Adrenal gland (tissue), 12 donors: ENCODE data around the gene LPP. TPM values are rescaled to one million over a fixed set of nuclear protein-coding genes. Genes with fewer than 3 reads are reported as not detected.

Experiments
- DNase-seq, 7 donors: peaks; one replicate each; pipeline ENCODE4 v3.0.0-alpha.2; 2019 to 2020
- H3K27ac ChIP-seq, 5 donors: fragments of 200-600 bp; sonication (generic) in 4 of 5; 1 replicate in 3 of 5; 2 replicates in 2 of 5; pipeline versions ENCODE4 v1.5.1 to v1.8.0; 2016 to 2020; ENCODE audit warnings: mild to moderate bottlenecking in 1 of 5
- H3K27me3 ChIP-seq: fragments of 200-600 bp; 2 replicates; pipeline ENCODE4 v1.8.0; 2021
- H3K36me3 ChIP-seq, 2 donors: fragments of 200-600 bp; replicated peaks in 1 of 2; 1 replicate in 1 of 2; 2 replicates in 1 of 2; pipeline versions ENCODE4 v1.5.1 to v1.8.0; 2018 to 2022
- H3K4me1 ChIP-seq, 2 donors: fragments of 200-600 bp; replicated peaks in 1 of 2; 1 replicate in 1 of 2; 2 replicates in 1 of 2; pipeline versions ENCODE4 v1.5.1 to v1.8.0; 2018 to 2021
- H3K4me3 ChIP-seq, 4 donors: fragments of 200-600 bp; sonication (generic) in 3 of 4; one replicate each; pipeline ENCODE4 v1.5.1; 2016 to 2018
- H3K9me3 ChIP-seq, 3 donors: fragments of 200-600 bp; sonication (generic) in 1 of 3; replicated peaks in 1 of 3; 1 replicate in 2 of 3; 2 replicates in 1 of 3; pipeline versions ENCODE4 v1.5.1 to v1.8.0; 2016 to 2021
- POLR2A ChIP-seq, 2 donors: fragments of 450-650 bp; IDR thresholded peaks; one replicate each; pipeline ENCODE4 v1.6.1; 2017; ENCODE audit warnings: antibody characterized with exemption in 2 of 2, mild to moderate bottlenecking in 2 of 2, moderate library complexity in 1 of 2
- WGBS, 4 donors: extraction: QIAGEN DNeasy Blood & Tissue Kit in 2 of 4; methylation state at CpG; one replicate each; pipeline versions ENCODE4 v1.1.5 to v1.1.7; 2013 to 2017; 5-methylcytosine and 5-hydroxymethylcytosine counted together
- intact Hi-C, 2 donors: fragments of 100-400 bp; cut with DNase I; formaldehyde crosslinking; loops; one replicate each; pipeline versions ENCODE4 v1.14.1 to v1.15.0; 2022 to 2023
- polyA plus RNA-seq, 3 donors: library from polyadenylated mRNA; stranded (reverse); fragments of 200-250 nt in 2 of 3; fragments of 350-450 nt in 1 of 3; fragmentation: Illumina TruSeq in 1 of 3; extraction: RNeasy Lipid Tissue Mini Kit (QIAGEN cat#74804) in 1 of 3; gene quantifications; one replicate each; pipeline ENCODE4 v1.2.3, GENCODE V29; 2013 to 2014
- total RNA-seq, 9 donors: library from RNA; depleted of rRNA in 4 of 9; stranded (reverse); fragments of >200 nt in 4 of 9; fragments of 120-200 nt in 1 of 9; fragmentation: NEBNext Ultra II Directional in 1 of 9; extraction: Animal tissue kit (Norgen Biotek cat#: 25700) in 1 of 9; gene quantifications; one replicate each; pipeline versions ENCODE4 v1.1.0 to v1.2.4, GENCODE V29; 2013 to 2023
- TF ChIP-seq, protein P1 (sequence below), 6 experiments: fragments of 450-650 bp in 4 of 6; fragments of 200-600 bp in 2 of 6; sonication (generic) in 1 of 6; IDR thresholded peaks; 1 replicate in 5 of 6; 2 replicates in 1 of 6; pipeline versions ENCODE4 v1.5.1 to v1.8.0; 2016 to 2021; ENCODE audit warnings: antibody characterized with exemption in 6 of 6, mild to moderate bottlenecking in 2 of 6, moderate library complexity in 1 of 6
- donor health status: healthy with polysubstance abuse.
- donor health status: Bipolar disorder and iron deficiency.
- donor health status: DM: yes; HTN: yes; CAD: no.
- donor health status: DM: no; HTN: no; CAD: no.
- donor health status: DM: no; HTN: no; CAD: no.
- donor health status: DM: yes; HTN: yes; CAD: no.

Gene LPP
- total and polyA plus RNA-seq, 12 donors, result 7.0 to 170 (median 101) TPM

DNA sequence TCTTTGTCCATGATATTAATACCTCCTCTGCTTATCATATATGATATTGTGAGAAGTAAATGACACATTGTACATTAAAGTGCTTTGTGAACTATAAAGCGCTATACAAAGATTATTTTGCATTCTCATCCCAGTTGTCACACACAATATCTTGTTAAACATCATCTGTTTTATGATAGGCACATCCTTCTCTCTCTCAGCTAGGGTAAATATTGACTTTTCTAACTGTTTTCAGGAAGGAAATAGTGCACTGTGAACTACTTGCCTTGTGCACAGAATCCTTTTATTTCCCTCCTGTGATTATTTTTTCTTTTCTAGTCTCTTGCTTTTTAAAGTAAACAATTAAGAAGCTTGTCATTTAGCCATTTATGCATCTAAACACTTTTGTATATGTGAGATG lies 388.2 kb downstream of the LPP start:
- 75 to 87% (median 79%) methylated on average over 1 of the region's 1 CpG for WGBS, 4 donors
- Histone ChIP-seq H3K9me3 (no peaks in the 10 kb centered on the region), H3K4me1 (peaks cover under 1 to 7% of the 10 kb centered on the region in 2 donors), H3K36me3 (no peaks in the 10 kb centered on the region), H3K27ac (no peak overlapping the region), H3K27me3 (no peaks in the 10 kb centered on the region), H3K4me3 (no peak overlapping the region)
- TF ChIP-seq POLR2A (IDR thresholded peaks at IDR 0.05), result no peak
- TF ChIP-seq, protein P1, sequence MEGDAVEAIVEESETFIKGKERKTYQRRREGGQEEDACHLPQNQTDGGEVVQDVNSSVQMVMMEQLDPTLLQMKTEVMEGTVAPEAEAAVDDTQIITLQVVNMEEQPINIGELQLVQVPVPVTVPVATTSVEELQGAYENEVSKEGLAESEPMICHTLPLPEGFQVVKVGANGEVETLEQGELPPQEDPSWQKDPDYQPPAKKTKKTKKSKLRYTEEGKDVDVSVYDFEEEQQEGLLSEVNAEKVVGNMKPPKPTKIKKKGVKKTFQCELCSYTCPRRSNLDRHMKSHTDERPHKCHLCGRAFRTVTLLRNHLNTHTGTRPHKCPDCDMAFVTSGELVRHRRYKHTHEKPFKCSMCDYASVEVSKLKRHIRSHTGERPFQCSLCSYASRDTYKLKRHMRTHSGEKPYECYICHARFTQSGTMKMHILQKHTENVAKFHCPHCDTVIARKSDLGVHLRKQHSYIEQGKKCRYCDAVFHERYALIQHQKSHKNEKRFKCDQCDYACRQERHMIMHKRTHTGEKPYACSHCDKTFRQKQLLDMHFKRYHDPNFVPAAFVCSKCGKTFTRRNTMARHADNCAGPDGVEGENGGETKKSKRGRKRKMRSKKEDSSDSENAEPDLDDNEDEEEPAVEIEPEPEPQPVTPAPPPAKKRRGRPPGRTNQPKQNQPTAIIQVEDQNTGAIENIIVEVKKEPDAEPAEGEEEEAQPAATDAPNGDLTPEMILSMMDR (IDR thresholded peaks at IDR 0.05), result no peak
- intact Hi-C loops, result no loop called here
- no peak for DNase-seq

DNA sequence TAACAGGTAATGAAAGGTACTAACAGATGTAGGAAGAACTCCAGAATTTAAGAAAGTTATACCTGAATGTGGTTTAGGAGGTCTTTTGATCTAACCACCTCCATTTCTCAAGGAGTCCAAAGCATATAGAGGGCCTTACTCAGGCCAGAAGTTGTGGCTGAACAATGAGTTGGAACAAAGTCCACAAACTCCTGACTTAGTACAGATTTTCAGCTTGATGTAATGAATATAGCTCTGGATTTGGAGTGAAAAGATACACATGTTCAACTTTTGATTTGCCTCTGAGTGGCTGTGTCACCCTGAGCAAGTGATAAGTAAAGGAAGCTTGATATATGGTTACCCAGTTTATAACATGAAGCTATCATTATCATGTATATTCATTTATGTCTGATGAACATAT lies 390.1 kb downstream of the LPP start:
- H3K27ac ChIP-seq, result no peak overlapping the region
- H3K4me1 ChIP-seq, result peaks cover 4 to 11% of the 10 kb centered on the region in 2 donors
- H3K36me3 ChIP-seq, result no peaks in the 10 kb centered on the region
- no peaks in the 10 kb centered on the region for H3K9me3 ChIP-seq
- DNase-seq, result no peak
- no peak for TF ChIP-seq POLR2A (IDR thresholded peaks at IDR 0.05)
- TF ChIP-seq, protein P1 (IDR thresholded peaks at IDR 0.05), result no peak
- no peaks in the 10 kb centered on the region for H3K27me3 ChIP-seq
- no peak overlapping the region for H3K4me3 ChIP-seq
- intact Hi-C loops, result no loop called here

DNA sequence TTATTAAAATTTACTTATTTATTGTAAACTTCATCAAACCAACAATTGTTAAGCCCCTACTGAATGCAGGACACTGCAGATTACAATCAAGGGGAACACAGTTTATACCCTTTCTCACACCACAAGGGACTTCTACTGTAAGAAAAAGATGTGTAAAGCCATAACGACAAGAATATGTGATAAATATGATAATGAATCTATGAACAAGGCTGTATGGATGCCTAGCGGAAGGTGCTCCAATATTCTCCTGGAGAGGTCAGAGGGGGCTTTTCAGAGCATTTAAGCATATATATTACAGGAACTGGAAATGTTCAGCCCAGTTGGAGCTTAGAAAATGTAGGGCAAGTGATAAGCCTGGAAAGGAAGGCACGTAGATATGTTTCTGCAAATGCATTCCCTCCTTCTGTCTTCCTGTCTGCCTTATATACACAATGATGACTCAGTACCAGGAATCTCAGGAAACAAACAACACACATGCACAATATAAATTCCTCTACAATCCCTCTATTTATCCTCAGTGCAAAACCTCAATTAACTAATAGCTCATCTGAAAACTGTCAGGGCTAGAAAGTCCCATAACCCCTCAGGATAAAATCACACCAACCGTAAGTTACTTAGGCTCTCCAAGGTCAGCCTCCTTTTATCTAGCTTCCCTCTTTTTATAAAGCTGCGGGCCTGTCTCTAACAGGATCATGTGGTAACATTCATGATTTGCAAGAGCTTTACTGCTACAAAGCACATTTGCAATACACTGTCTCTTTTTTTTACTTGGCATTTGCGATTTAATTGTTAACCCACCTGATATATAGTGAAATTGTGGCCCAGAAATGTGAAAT lies 393.1 kb downstream of the LPP start:
- 71 to 78% (median 75%) methylated on average over 6 of the region's 6 CpGs for WGBS, 4 donors
- no peaks in the 10 kb centered on the region for H3K36me3 ChIP-seq
- DNase-seq, result no peak
- H3K27me3 ChIP-seq, result no peaks in the 10 kb centered on the region
- no peaks in the 10 kb centered on the region for H3K9me3 ChIP-seq
- H3K4me3 ChIP-seq, result no peak overlapping the region
- intact Hi-C loops, result no loop called here
- H3K4me1 ChIP-seq, result peaks cover 4 to 7% of the 10 kb centered on the region in 2 donors
- no peak overlapping the region for H3K27ac ChIP-seq
- TF ChIP-seq POLR2A (IDR thresholded peaks at IDR 0.05), result no peak
- TF ChIP-seq, protein P1 (IDR thresholded peaks at IDR 0.05), result no peak

DNA sequence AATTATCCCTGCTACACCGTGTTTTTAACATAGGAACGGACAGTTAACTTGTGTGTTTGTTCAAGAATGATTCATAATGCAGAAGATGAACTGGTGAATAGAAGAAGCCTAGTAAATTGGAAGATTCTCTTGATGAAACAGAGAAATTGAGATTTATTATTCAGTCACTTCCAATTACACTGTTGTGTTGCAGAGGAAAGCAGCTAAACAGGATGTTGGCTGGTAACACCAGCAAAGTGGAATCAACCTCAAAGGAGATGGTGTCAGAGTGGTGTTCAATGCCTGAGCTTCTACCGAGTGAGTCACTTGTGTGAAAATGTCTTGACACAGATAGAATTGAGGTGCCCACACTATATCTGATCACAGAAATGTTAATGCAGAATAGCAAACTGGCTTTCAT lies 399.6 kb downstream of the LPP start:
- 85 to 91% (median 88%) methylated on average over 3 of the region's 3 CpGs for WGBS, 4 donors
- Histone ChIP-seq H3K4me1 (peaks cover 4 to 17% of the 10 kb centered on the region in 2 donors), H3K4me3 (no peak overlapping the region), H3K9me3 (no peaks in the 10 kb centered on the region), H3K27me3 (no peaks in the 10 kb centered on the region), H3K36me3 (no peaks in the 10 kb centered on the region), H3K27ac (no peak overlapping the region)
- intact Hi-C loops, result no loop called here
- TF ChIP-seq, protein P1 (IDR thresholded peaks at IDR 0.05), result no peak
- no peak for TF ChIP-seq POLR2A (IDR thresholded peaks at IDR 0.05)
- no peak for DNase-seq
